GM13977 (cell line): ENCODE measurements around the gene STOX1.
"Not testable (repeated sequence)": the region's sequence is repeated elsewhere in the genome, so short reads cannot be mapped to it uniquely, and the experiment has no call there.

Experiments
- DNase-seq: peaks from one replicate; pipeline ENCODE4 v3.0.0; 2012; ENCODE audit warnings: low spot score
- in situ Hi-C: fragments of 300-500 bp; cut with MboI; formaldehyde crosslinking; loops from one replicate; pipeline ENCODE4 v1.12.0; 2022; ENCODE audit warnings: low sequenced_read_pairs, low pct_unique_long_range_greater_than_20kb, mixed read lengths, inconsistent platforms; ENCODE audit not compliant: unreplicated experiment
- TF ChIP-seq, protein P1 (sequence below): IDR thresholded peaks from 2 replicates; pipeline ENCODE4 v1.5.1; 2012; ENCODE audit warnings: mild to moderate bottlenecking, control low read depth; ENCODE audit not compliant: insufficient read depth; ENCODE audit errors: extremely low read depth, missing control alignments

STOX1 gene

DNA sequence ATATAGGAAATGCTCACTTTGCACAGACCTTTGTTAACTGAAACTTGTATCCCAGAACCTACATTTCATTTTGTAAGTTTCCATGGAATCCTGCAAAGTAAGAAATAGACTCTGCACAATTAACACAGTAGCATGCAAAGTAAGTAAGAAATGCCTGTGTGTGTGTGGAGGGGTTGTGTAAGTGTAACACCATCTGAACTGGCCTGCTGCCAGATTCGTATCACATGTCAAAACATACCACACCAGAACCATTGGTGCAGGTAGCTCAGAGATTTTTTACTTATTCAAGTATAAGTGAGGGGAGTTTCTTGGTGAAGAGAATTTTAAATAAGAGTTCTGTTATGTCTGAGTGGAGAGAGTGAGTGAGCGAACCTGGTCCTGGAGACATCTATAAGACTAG lies 110.8 kb downstream of the STOX1 start:
- TF ChIP-seq, protein P1, sequence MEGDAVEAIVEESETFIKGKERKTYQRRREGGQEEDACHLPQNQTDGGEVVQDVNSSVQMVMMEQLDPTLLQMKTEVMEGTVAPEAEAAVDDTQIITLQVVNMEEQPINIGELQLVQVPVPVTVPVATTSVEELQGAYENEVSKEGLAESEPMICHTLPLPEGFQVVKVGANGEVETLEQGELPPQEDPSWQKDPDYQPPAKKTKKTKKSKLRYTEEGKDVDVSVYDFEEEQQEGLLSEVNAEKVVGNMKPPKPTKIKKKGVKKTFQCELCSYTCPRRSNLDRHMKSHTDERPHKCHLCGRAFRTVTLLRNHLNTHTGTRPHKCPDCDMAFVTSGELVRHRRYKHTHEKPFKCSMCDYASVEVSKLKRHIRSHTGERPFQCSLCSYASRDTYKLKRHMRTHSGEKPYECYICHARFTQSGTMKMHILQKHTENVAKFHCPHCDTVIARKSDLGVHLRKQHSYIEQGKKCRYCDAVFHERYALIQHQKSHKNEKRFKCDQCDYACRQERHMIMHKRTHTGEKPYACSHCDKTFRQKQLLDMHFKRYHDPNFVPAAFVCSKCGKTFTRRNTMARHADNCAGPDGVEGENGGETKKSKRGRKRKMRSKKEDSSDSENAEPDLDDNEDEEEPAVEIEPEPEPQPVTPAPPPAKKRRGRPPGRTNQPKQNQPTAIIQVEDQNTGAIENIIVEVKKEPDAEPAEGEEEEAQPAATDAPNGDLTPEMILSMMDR, result no peak
- DNase-seq, result no peak
- in situ Hi-C loops, result no loop called here

DNA sequence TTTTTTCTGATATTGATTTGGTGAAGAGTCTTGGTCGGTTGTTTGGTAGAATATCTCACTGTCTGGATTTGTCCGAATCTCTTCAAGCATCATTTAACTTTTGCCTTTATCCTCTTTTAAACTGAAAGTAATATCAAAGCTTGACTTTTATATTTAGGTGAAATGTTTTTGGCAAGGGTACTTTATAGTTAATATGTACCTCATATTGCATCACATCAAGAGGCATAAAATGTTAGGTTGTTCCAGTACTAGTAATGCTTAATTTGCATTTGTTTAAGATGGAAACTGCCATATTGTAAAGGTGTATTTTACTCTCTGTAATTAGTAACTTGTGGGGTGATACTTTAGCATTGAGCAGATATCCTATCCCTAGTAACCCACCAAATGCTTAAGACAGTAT lies 111.6 kb downstream of the STOX1 start:
- in situ Hi-C loops, result no loop called here

DNA sequence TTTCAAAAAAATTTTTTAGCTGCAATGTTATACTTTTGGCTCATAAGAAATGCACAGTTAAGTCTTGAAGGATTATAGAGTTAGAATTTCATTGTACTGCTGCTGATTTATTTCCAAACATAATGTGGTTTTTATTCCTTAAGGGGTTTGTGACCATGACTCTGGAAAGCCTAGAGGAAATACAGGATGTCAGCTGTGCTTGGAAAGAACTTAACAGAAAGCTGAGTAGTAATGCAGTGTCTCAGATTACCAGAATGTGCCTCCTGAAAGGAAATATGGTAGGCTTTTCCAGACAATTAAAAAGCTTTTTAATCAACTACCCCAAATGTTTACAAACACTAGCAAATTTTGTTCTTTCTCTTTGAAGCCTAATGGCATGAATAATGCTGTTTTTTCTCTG lies 113.6 kb downstream of the STOX1 start:
- DNase-seq, in situ Hi-C loops: not testable (repeated sequence)

More for the DNA sequence above, 111.6 kb downstream of the STOX1 start:
- no peak for DNase-seq
- TF ChIP-seq, protein P1, result no peak
